ENCODE results near the gene PRR11. TPM values are rescaled to one million over a fixed set of nuclear protein-coding genes. Genes with fewer than 3 reads are reported as not detected.

Gene PRR11
- total and polyA plus RNA-seq, 11 donors, result 0.15 to 11.4 (median 1.0) TPM

GRCh38 chr17:59190806-59191205 lies 35.3 kb downstream of the PRR11 start:
- no peak overlapping the region for H3K27ac ChIP-seq
- H3K4me3 ChIP-seq, result no peak overlapping the region
- H3K4me1 ChIP-seq, result no peaks in the 10 kb centered on the region
- WGBS, 4 donors, result 96 to 100% (median 97%) methylated on average over 2 of the region's 2 CpGs
- peaks cover 0 to 26% (median 0%) of the 10 kb centered on the region in 9 donors for H3K36me3 ChIP-seq
- ATAC-seq (no peak), DNase-seq (no peak)
- H3K27me3 ChIP-seq, result no peaks in the 10 kb centered on the region
- intact Hi-C loops (cut with DNase I), result no loop called here
- TF ChIP-seq POLR2A (IDR thresholded peaks at IDR 0.05) (no peak), CTCF (IDR thresholded peaks at IDR 0.05) (no peak)
- H3K9me3 ChIP-seq, result no peaks in the 10 kb centered on the region

GRCh38 chr17:59193336-59193862 lies 37.9 kb downstream of the PRR11 start:
- TF ChIP-seq POLR2A (IDR thresholded peaks at IDR 0.05), result no peak
- TF ChIP-seq CTCF (IDR thresholded peaks at IDR 0.05), result no peak
- H3K4me1 ChIP-seq, result no peaks in the 10 kb centered on the region
- intact Hi-C loops (cut with DNase I), result no loop called here
- no peak for ATAC-seq
- H3K9me3 ChIP-seq, result no peaks in the 10 kb centered on the region
- H3K36me3 ChIP-seq, result peaks cover 0 to 34% (median 0%) of the 10 kb centered on the region in 9 donors
- H3K27me3 ChIP-seq, result no peaks in the 10 kb centered on the region
- H3K4me3 ChIP-seq, result no peak overlapping the region
- no peak overlapping the region for H3K27ac ChIP-seq
- no peak for DNase-seq
- WGBS, 4 donors, result 95 to 98% (median 95%) methylated on average over 3 of the region's 3 CpGs

GRCh38 chr17:59199398-59199797 lies 43.9 kb downstream of the PRR11 start:
- Histone ChIP-seq H3K27me3 (no peaks in the 10 kb centered on the region), H3K36me3 (peaks cover 0 to 47% (median 0%) of the 10 kb centered on the region in 9 donors), H3K27ac (no peak overlapping the region), H3K9me3 (no peaks in the 10 kb centered on the region), H3K4me3 (no peak overlapping the region), H3K4me1 (no peaks in the 10 kb centered on the region)
- no peak for ATAC-seq
- TF ChIP-seq POLR2A (IDR thresholded peaks at IDR 0.05), result no peak
- TF ChIP-seq CTCF (IDR thresholded peaks at IDR 0.05), result no peak
- DNase-seq, result no peak
- intact Hi-C loops (cut with DNase I), result no loop called here
- 91 to 95% (median 93%) methylated on average over 4 of the region's 4 CpGs for WGBS, 4 donors

- Histone ChIP-seq H3K27me3 (no peaks in the 10 kb centered on the region), H3K36me3 (peaks cover 0 to 37% (median 0%) of the 10 kb centered on the region in 9 donors), H3K4me1 (no peaks in the 10 kb centered on the region), H3K27ac (no peak overlapping the region), H3K9me3 (no peaks in the 10 kb centered on the region), H3K4me3 (no peak overlapping the region)
- intact Hi-C loops (cut with DNase I), result no loop called here
- no peak for TF ChIP-seq POLR2A (IDR thresholded peaks at IDR 0.05)
- no peak for TF ChIP-seq CTCF (IDR thresholded peaks at IDR 0.05)
- 92 to 100% (median 96%) methylated on average over 1 of the region's 1 CpG for WGBS, 4 donors
- ATAC-seq (no peak), DNase-seq (no peak)
These were observed 46.8 kb downstream of the PRR11 start for GRCh38 chr17:59202320-59202719.
